Hepatocyte (in vitro differentiated cells): ENCODE measurements around the gene STIP1. TPM values are rescaled to one million over a fixed set of nuclear protein-coding genes. Genes with fewer than 3 reads are reported as not detected.
A peak's percentile ranks its signal among the peaks of the same experiment; 100 is the strongest.

Source experiments
- DNase-seq: peaks from one replicate; pipeline ENCODE4 v3.0.0-alpha.2; 2016; ENCODE audit warnings: low spot score
- H2AFZ ChIP-seq: fragments of 200-600 bp; sonication (generic); 2 replicates; pipeline ENCODE4 v1.6.0; 2016; ENCODE audit warnings: antibody characterized with exemption, mild to moderate bottlenecking
- H3K27ac ChIP-seq: fragments of 200-600 bp; sonication (generic); 2 replicates; pipeline ENCODE4 v1.5.1; 2016; ENCODE audit warnings: mild to moderate bottlenecking
- H3K27me3 ChIP-seq: fragments of 200-600 bp; sonication (generic); 2 replicates; pipeline ENCODE4 v1.6.1; 2016
- H3K36me3 ChIP-seq: fragments of 200-600 bp; sonication (generic); replicated peaks from 2 replicates; pipeline ENCODE4 v1.5.1; 2016; ENCODE audit warnings: low read depth; ENCODE audit not compliant: insufficient read depth
- H3K4me1 ChIP-seq: fragments of 200-600 bp; sonication (generic); 2 replicates; pipeline ENCODE4 v1.5.1; 2016; ENCODE audit warnings: mild to moderate bottlenecking, moderate library complexity; ENCODE audit not compliant: insufficient read depth
- H3K4me2 ChIP-seq: fragments of 200-600 bp; sonication (generic); 2 replicates; pipeline ENCODE4 v1.6.0; 2016
- H3K4me3 ChIP-seq: fragments of 200-600 bp; sonication (generic); 2 replicates; pipeline ENCODE4 v1.5.1; 2016; ENCODE audit warnings: mild to moderate bottlenecking
- H3K79me2 ChIP-seq: fragments of 200-600 bp; sonication (generic); 2 replicates; pipeline ENCODE4 v1.6.0; 2017; ENCODE audit warnings: mild to moderate bottlenecking
- H3K9me2 ChIP-seq: fragments of 200-600 bp; sonication (generic); replicated peaks from 2 replicates; pipeline ENCODE4 v1.6.0; 2017; ENCODE audit warnings: mild to moderate bottlenecking; ENCODE audit not compliant: insufficient read depth
- H3K9me3 ChIP-seq: fragments of 200-600 bp; sonication (generic); 2 replicates; pipeline ENCODE4 v1.5.1; 2016; ENCODE audit warnings: low read depth, mild to moderate bottlenecking
- H4K20me1 ChIP-seq: fragments of 200-600 bp; sonication (generic); 2 replicates; pipeline ENCODE4 v1.6.0; 2016; ENCODE audit warnings: mild to moderate bottlenecking; ENCODE audit not compliant: insufficient read depth, poor library complexity, severe bottlenecking
- CTCF ChIP-seq: fragments of 200-600 bp; sonication (generic); IDR thresholded peaks from 2 replicates; pipeline ENCODE4 v1.5.1; 2016; ENCODE audit warnings: antibody characterized with exemption, mild to moderate bottlenecking; ENCODE audit not compliant: poor library complexity
- EZH2 ChIP-seq: fragments of 200-600 bp; sonication (generic); IDR thresholded peaks from 2 replicates; pipeline ENCODE4 v1.6.1; 2016; ENCODE audit warnings: antibody characterized with exemption, mild to moderate bottlenecking, borderline replicate concordance
- EZH2phosphoT487 ChIP-seq: fragments of 200-600 bp; sonication (generic); IDR thresholded peaks from one replicate; pipeline ENCODE4 v1.6.1; 2018; ENCODE audit warnings: antibody characterized with exemption, mild to moderate bottlenecking, low read depth, moderate library complexity; ENCODE audit not compliant: unreplicated experiment, severe bottlenecking
- WGBS: methylation state at CpG from one replicate; pipeline ENCODE4 v1.1.6; 2016; ENCODE audit warnings: low lambda C conversion rate; ENCODE audit errors: missing lambda C conversion rate; 5-methylcytosine and 5-hydroxymethylcytosine counted together
- polyA plus RNA-seq: library from polyadenylated mRNA; unstranded; fragments of >200 nt; fragmentation: Nextera tagmentation; extraction: Ambion mirVana; gene quantifications from 2 replicates; pipeline ENCODE4 v1.2.1, GENCODE V29; 2016
- total RNA-seq: library from RNA; depleted of rRNA; stranded (reverse); fragments of >200 nt; gene quantifications from 2 replicates; pipeline ENCODE4 v1.2.3, GENCODE V29; 2014

Gene STIP1
- total and polyA plus RNA-seq, 2 experiments from 2014 or later: 113 to 131 TPM

- H3K79me2 ChIP-seq: peaks cover 18% of the 10 kb centered on the region
- peaks cover 22% of the 10 kb centered on the region for H3K4me1 ChIP-seq
- WGBS: 78% methylated on average over 5 of the region's 5 CpGs
- DNase-seq: no peak
- H3K9me3 ChIP-seq: no peaks in the 10 kb centered on the region
- TF ChIP-seq EZH2phosphoT487 (no peak), CTCF (no peak), EZH2 (no peak)
- H4K20me1 ChIP-seq: no peaks in the 10 kb centered on the region
- peak overlapping the region; percentile 77 for H3K27ac ChIP-seq
- no peaks in the 10 kb centered on the region for H3K9me2 ChIP-seq
- H2AFZ ChIP-seq: no peak overlapping the region
- no peaks in the 10 kb centered on the region for H3K27me3 ChIP-seq
- no peak overlapping the region for H3K4me3 ChIP-seq
- H3K36me3 ChIP-seq: no peaks in the 10 kb centered on the region
- peak overlapping the region; percentile 62 for H3K4me2 ChIP-seq
These were observed 5.1 kb upstream of the STIP1 start for GRCh38 chr11:64180891-64181290.

GRCh38 chr11:64181506-64182411, 4.2 kb upstream of the STIP1 start:
- WGBS: 43% methylated on average over 17 of the region's 17 CpGs
- peak overlapping the region; percentile 62 for H3K4me2 ChIP-seq
- DNase-seq: peak; percentile 95
- H3K36me3 ChIP-seq: no peaks in the 10 kb centered on the region
- peak overlapping the region; percentile 89 for H3K27ac ChIP-seq
- peaks cover 22% of the 10 kb centered on the region for H3K4me1 ChIP-seq
- peaks cover 18% of the 10 kb centered on the region for H3K79me2 ChIP-seq
- H3K27me3 ChIP-seq: no peaks in the 10 kb centered on the region
- H3K9me3 ChIP-seq: no peaks in the 10 kb centered on the region
- no peaks in the 10 kb centered on the region for H4K20me1 ChIP-seq
- peak overlapping the region; percentile 58 for H2AFZ ChIP-seq
- no peak for TF ChIP-seq EZH2
- TF ChIP-seq EZH2phosphoT487: no peak
- no peak for TF ChIP-seq CTCF
- no peak overlapping the region for H3K4me3 ChIP-seq
- no peaks in the 10 kb centered on the region for H3K9me2 ChIP-seq

GRCh38 chr11:64183890-64184289, 2.1 kb upstream of the STIP1 start:
- TF ChIP-seq EZH2 (no peak), CTCF (no peak), EZH2phosphoT487 (no peak)
- no peaks in the 10 kb centered on the region for H3K36me3 ChIP-seq
- no peak overlapping the region for H2AFZ ChIP-seq
- peak overlapping the region; percentile 80 for H3K27ac ChIP-seq
- peak overlapping the region; percentile 83 for H3K4me2 ChIP-seq
- DNase-seq: no peak
- H3K27me3 ChIP-seq: no peaks in the 10 kb centered on the region
- peaks cover 30% of the 10 kb centered on the region for H3K4me1 ChIP-seq
- no peaks in the 10 kb centered on the region for H3K9me2 ChIP-seq
- 93% methylated on average over 6 of the region's 7 CpGs for WGBS
- peaks cover 7% of the 10 kb centered on the region for H4K20me1 ChIP-seq
- no peaks in the 10 kb centered on the region for H3K9me3 ChIP-seq
- peaks cover 18% of the 10 kb centered on the region for H3K79me2 ChIP-seq
- no peak overlapping the region for H3K4me3 ChIP-seq
